HG03039 (cell line): ENCODE measurements around the gene ROPN1B.
"Not testable (repeated sequence)": the region's sequence is repeated elsewhere in the genome, so short reads cannot be mapped to it uniquely, and the experiment has no call there.

Experiments
- ATAC-seq: cut with Tn5 transposase; IDR thresholded peaks from one replicate; pipeline ENCODE4 v1.9.1; 2021; ENCODE audit warnings: mild to moderate bottlenecking, moderate library complexity; ENCODE audit not compliant: unreplicated experiment

ROPN1B gene

DNA sequence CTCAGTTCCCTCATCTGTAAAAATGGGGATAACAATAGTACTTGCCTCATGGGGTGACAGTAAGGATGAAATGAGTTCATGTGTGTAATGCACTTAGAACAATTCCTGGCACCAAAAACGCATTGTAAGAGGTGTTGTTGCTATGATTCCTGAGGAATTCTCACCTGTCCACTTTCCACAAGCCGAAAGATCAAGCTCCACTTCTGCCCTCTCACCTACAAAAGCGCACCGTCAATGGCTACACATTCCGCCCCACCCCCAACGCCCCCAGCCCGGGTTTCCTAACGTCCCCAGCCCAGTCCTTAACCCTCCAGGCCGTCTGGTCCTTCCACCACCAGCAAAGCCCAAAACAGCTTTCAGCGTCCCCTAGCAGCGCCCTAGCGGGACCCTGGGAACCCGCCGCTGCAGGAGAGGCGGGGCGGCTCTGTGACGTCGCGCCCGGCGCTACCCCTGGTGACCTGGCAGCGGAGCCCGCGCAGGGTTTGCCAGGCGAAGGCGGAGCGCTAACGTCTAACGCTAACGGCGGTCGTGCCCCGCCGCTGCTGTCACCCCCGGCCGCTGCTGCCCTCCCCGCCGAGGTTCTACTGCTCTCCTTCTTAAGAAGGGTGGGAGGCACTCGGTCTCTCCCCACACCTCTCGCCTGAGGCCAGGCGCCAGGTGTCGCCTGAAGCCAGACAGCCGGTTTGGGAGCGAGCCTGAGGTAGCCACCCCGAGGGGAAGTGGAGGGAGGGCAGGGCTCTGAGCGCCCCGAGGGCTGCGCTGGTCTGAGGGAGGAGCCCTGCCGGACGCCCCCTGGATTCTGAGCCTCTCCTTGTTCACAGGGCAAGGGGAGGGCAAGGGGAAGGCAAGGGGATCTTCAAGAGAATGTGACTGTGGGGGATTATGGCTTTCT, at the start of gene ROPN1B:
TSS of gene ROPN1B (plus strand) at position 478 of the 892 bp plus-strand sequence. CDS start 2,877 bp downstream, outside the sequence.
- not testable (repeated sequence) for ATAC-seq

DNA sequence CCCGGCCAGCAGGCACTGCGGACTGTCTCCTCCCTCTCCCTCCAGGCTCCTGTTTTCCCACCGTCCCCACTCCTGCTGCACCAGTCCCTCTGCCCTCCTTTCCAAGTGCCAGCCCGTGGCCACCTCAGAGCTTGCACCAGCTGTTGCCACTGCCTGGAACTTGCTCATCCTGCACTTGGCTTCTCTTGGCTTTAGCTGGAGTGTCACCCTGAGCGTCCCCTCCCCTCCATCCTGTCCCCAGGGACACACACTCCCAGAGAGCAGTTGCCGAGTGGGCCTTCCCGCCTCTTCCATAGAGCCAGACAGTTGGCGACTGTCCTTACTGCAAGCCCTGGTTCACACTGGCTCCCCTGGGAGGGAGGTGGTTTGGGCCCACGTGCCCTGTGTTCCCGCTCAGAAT, 48.8 kb upstream of the ROPN1B start:
- not testable (repeated sequence) for ATAC-seq

DNA sequence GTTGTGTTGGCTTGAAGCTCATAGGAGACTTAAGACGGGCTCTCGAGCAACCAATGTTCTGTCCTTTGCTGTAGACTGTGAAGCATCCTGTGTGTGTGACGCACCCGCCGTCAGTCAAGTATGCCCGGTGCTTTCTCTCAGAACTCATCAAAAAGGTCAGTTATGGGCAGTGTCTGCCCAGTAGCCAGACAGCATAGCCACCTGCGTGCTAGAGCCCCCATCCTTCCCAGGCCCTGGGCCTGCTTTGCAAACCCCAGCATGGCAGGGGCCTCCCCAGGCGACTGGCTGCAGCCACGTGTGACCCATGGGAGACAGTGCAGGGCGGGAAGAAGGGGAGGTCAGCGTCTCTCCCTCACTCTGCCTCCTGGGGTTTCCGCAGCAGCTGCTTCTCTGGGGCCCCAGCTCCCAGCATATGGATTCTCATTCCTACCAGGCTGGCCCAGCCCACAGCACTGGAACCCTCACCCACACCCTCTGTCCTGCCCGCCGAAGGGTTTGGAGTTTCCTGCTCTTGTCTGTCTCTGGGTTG, 48.2 kb upstream of the ROPN1B start:
- ATAC-seq, result not testable (repeated sequence)

DNA sequence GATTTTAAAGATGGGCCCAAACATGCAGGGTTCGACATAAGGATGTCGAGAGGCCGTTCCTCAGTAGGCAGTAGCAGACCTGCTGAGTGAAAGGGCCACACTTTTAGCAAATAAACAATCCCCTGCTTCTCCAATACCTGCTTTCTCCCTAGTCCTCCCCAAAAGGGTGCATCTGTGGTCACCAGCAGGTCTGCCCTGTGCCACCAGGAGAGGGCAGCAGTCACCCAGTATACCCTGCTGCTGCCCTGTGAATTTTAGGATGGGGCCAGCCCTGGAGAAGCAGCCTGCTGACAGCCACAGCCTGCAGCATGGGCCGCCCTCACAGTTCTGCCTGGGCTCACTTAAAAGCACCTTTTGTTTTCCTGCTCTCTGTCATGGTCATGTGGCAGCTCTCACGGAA, 47.3 kb upstream of the ROPN1B start:
- ATAC-seq, result not testable (repeated sequence)

DNA sequence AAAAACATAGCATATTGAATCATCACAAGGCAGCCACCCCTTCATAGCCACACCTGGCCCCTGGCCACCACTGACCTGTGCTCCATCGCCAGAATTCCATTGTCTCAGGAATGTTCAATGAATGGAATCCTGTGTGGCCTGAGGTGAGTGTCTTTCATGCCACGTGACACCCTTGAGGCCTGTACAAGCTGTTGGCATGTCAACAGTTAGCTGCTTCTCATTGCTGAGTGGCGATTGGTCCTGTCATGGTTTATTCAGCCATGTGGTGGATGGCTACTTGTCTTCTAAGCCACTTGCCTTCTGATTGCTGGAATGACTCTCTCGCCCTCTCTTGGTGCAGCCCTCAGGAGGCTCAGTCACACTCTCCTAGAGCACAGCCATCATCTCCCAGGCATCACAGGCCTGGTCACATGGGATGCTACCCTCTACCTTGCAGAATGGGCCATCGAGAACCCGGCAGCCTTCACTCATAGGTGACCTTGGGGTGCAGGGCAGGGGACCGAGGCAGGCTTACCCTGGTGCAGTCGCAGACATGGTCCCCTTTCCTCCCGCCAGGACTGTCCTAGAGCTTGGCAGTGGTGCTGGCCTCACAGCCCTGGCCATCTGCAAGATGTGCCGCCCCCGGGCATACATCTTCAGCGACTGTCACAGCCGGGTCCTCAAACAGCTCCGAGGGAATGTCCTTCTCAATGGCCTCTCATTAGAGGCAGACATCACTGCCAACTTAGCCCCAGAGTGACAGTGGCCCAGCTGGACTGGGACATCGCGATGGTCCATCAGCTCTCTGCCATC, 45.5 kb upstream of the ROPN1B start:
- not testable (repeated sequence) for ATAC-seq

DNA sequence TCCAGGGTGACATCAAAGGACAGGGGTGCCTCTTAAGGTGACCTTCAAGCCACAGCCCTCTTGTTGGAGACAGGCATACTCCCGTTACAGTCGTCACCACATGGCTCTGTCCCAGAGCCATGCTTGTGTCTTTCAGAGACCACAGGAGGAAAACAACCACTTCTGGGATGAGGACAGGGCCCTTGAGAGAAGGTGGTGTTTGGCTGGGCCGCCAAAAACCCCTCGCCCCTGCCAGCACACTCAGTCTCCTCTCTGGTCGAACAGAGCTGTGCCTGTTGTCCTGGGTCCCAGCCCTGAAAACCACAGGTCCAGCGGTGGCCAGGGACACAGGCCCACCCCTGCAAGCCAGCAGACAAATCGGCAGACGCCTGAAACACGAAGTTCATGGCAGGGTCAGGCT, 44.7 kb upstream of the ROPN1B start:
- not testable (repeated sequence) for ATAC-seq

DNA sequence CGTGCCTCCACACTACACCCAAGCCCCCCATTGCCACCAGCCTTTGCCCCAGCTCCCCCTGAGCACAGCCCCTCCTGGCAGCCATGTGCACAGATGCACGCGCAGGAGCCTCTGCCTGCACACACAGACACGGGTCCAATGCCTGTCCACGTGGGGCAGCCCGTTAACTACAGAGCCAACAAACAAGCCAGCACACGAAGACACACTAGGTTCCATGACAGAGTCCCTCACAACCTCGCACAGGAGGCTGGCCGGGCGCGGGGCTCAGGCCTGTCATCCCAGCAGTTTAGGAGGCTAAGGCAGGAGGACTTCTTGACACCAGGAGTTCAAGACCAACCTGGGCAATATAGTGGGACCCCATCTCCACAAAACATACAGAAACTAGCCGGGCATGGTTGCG, 43.3 kb upstream of the ROPN1B start:
- not testable (repeated sequence) for ATAC-seq

DNA sequence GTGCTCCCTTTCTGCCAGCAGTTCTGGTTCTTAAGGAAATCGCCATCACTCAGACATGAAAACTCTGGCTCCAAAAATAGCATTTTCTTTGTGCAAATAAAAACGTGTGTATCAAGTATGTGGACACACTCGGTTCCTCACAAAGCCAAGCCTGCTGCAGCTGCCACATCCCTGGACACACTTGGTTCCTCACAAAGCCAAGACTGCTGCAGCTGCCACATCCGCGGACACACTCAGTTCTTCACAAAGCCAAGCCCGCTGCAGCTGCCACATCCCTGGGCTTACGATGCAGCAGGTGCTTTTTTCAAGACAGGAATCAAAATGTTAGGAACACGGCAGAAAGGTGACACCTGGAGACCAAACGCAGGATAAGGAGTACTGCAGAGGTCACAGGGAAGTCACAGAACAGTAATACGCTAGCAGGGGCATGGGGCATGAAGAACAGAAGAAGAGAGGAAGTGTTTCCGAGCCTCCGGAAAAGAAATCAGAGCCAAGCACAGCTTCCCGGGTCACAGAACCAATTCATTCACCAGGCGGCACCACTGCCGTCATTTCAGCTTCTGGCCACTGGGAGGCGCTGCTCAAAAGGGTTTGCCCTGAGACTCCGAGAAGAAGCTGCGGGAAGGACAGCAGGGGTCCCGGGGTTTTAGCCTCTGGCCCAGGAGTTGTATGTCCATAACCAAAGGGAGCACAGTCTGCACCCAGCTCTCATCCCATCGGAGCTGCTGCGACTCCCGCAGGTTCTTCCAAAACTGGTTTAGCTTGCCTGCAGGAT, 40.0 kb upstream of the ROPN1B start:
- not testable (repeated sequence) for ATAC-seq

DNA sequence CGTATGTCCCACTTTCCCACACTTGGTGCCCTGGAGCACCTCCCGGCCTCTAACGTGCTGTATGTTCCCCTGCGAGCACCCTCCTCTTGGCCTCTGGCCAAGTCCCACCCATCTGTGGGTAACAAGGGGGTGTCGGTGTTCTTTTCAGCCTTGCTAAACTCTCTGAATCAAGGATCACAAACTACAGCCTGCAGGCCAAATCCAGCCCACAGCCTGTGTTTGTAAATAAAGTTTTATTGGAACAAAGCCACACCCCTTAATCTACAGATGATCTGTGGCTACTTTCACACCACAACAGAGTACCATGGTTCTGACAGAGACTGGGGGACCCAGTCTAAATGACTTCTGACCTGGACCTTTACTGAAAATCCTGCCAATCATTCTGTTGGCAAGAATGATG, 39.2 kb upstream of the ROPN1B start:
- not testable (repeated sequence) for ATAC-seq

DNA sequence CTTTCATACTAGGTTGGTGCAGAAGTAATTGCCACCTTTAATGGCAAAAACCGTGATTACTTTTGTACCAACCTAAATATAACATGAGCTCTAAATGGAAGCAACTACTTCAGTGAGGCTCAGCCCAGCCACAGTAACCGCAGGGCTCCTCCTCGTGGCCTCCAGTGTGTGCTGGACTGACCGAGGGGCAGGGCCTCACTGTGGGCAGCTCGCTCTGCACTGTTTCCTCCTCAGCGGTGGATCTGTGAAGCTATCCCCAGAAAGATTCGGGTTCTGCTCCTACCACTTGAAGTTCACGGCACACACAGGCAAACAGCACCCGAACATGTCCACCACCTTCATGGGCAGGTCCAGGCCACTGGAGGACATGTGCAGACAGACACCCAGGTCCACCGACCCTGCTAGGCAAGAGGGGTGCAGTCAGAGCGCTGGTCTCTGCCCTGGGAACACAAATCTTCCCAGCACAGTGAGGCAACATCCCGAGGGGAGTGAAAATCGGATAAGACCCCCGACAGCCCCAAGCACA, 37.6 kb upstream of the ROPN1B start:
- not testable (repeated sequence) for ATAC-seq

DNA sequence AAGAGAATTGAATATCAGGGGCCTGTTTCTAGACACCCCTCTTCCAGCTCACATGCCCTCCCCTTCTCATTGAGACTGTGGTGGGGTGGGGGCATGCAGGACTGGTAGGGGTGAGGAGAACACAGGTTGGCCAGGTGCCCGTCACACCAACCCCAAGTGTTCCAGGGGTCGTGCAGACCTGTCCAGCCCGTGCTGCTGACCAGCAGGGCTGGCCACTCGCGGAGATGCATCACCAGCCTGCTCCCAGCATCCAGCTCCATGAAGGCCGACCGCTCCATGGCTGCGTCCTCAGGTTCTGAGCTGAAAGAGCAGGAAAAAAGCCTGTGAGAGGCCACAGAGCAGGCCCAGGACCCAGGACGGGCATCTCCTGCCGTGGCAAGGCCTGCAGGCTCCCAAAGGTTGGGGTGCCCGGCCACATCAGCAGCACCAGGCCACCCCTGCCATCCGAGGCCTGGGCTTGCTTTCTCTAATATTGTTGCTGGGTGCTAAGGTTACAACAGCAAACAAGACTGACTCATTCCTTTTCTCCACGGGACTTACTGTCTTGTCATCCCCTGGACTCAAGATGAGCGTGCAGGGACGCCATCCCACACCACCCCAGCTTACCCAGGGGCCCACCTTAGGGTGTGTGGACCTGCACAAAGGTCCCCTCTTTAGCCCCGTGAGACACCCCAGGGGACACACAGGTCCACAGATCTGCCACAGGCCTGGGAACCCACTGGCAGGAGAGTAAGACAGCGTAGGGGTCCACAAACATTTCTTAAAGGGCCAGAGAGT, 35.4 kb upstream of the ROPN1B start:
- ATAC-seq, result not testable (repeated sequence)

DNA sequence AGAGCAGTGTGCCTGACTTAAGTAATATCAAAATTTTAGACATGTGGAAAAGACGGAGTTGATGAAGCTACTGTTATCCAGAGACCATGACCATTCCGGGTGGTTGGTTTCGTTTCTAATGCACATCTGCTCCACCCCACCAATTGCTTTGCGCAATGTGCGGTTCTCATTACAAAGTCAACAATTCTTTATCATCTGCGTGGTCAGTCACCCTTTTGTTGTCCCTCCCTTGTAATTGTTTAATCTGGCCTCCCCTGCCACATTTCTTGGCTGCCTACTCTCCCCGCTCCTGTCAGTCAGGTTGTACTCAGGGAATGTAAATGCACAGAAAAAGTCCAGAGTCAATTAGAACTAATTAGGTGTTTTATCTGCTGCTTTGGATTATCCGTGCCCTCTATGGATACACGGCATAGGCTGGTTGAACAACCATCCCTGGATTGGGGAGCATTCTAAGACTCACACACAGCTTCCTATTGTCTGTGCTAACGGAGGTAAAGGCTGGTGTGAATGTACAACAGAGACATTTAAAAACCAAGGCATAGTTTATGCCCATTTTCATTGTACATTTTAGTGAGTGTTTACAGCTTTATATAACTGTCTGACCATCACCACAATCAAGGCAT, 33.6 kb upstream of the ROPN1B start:
- ATAC-seq, result not testable (repeated sequence)

DNA sequence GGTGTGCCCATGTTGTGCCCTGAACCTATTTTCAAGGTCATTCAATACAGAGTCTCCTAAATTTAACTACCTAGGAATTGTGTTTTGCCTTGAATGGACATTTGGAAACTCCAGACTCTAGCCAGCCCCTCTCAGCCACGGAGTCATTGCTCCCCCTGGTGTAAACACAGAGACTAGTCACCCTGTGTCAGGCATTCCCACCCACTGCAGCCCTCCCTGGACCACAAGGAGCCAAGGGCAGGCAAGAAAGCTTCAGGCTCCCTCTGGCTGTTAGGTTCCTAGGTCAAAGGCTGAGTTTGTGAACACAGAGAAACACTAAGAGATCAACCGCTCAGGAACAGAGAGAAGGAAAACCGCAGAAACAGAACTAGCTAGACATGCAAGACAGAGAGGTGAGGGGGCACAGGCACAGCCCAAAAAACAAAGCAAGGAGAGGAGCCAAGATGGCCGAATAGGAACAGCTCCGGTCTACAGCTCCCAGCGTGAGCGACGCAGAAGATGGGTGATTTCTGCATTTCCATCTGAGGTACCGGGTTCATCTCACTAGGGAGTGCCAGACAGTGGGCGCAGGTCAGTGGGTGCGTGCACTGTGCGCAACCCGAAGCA, 32.7 kb upstream of the ROPN1B start:
- not testable (repeated sequence) for ATAC-seq

DNA sequence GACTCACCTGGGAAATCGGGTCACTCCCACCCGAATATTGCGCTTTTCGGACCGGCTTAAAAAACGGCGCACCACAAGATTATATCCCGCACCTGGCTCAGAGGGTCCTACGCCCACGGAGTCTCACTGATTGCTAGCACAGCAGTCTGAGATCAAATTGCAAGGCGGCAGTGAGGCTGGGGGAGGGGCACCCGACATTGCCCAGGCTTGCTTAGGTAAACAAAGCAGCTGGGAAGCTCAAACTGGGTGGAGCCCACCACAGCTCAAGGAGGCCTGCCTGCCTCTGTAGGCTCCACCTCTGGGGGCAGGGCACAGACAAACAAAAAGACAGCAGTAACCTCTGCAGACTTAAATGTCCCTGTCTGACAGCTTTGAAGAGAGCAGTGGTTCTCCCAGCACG, 32.1 kb upstream of the ROPN1B start:
- ATAC-seq, result not testable (repeated sequence)

DNA sequence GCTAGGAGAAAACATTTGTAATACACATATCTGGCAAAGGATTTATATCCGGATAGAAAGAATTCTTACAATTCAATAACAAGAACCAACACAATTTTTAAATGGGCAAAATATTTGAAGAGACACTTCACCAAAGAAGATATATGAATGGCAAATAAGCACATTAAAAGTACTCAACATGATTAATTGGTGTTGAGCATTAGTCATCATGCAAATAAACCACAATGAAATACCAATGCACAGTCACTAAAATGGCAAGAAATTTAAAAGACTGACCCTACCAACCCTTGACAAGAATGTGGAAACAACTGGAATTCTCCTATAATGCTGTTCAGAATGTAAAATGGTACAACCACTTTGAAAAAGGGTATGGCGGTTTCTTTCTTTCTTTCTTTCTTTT, 21.2 kb upstream of the ROPN1B start:
- not testable (repeated sequence) for ATAC-seq

DNA sequence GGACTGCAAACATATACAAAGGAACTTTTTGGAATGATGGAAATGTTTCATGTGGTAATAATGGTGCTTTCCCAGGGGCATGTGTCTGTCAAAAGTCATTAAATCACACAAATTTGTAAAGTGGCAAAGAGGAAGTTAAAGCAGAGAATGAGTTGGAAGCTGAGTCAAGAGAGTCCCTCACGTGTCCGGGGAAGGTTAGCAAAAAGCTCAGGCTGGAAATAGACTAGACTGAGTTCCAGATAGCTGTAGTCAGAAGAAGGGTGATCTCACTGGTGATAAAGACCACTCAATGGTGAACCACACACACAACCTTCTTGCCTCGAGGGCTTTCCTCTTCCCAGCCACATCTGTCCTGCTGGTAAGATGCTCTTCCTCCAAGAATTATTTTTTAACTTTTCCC, 20.1 kb upstream of the ROPN1B start:
- ATAC-seq, result not testable (repeated sequence)

DNA sequence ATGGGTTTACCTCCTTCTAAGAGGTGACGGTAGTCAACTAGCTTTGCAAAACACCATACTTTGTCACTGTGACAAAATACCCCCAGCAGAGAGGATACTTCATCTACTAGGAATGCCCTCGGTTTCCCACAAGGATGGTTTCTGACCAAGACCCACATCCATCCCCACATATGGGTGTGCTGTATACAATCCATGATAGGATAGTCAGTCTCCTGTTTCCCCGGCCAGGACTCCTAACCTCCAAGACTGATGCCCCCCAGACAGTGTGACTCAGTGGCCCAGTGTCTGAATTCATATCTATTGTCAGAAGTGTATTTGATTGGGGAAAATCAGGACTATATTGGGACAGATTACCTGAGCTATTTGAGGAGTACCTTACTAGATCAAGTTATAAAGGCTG, 17.8 kb upstream of the ROPN1B start:
- not testable (repeated sequence) for ATAC-seq

DNA sequence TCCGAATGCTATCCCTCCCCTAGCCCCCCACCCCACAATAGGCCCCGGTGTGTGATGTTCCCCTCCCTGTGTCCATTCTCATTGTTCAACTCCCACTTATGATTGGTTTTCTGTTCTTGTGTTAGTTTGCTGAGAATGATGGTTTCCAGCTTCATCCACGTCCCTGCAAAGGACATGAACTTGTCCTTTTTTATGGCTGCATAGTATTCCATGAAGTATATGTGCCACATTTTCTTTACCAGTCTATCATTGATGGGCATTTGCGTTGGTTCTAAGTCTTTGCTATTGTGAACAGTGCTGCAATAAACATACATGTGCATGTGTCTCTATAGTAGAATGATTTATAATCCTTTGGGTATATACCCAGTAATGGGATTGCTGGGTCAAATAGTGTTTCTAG, 12.0 kb upstream of the ROPN1B start:
- not testable (repeated sequence) for ATAC-seq
